ENCODE data around the gene GALC. TPM values are rescaled to one million over a fixed set of nuclear protein-coding genes. Genes with fewer than 3 reads are reported as not detected.
A peak's percentile ranks its signal among the peaks of the same experiment; 100 is the strongest.

GALC gene
- total RNA-seq, 3 donors from 2014 or later = 5.6 to 6.6 (median 5.7) TPM

- Mint-ChIP-seq H3K4me3 (no peak overlapping the region), H3K27me3 (ENCODE audit: low read depth) (no peaks in the 10 kb centered on the region), H3K9me3 (no peaks in the 10 kb centered on the region), H3K36me3 (ENCODE audit: insufficient read depth) (no peaks in the 10 kb centered on the region), H3K4me1 (ENCODE audit: low read depth) (peaks cover 40% of the 10 kb centered on the region)
- no peak for DNase-seq
- no peak for ATAC-seq
These were observed 5.5 kb upstream of the GALC start for GRCh38 chr14:87998482-87998881.

GRCh38 chr14:87996291-87996592, 3.3 kb upstream of the GALC start:
- H3K9me3 Mint-ChIP-seq = no peaks in the 10 kb centered on the region
- H3K27me3 Mint-ChIP-seq (ENCODE audit: low read depth) = no peaks in the 10 kb centered on the region
- peaks cover 48% of the 10 kb centered on the region for H3K4me1 Mint-ChIP-seq (ENCODE audit: low read depth)
- no peaks in the 10 kb centered on the region for H3K36me3 Mint-ChIP-seq (ENCODE audit: insufficient read depth)
- DNase-seq (no peak), ATAC-seq (no peak)
- H3K4me3 Mint-ChIP-seq = no peak overlapping the region

GRCh38 chr14:87995500-87996290, 2.7 kb upstream of the GALC start:
- H3K4me3 Mint-ChIP-seq = no peak overlapping the region
- ATAC-seq = no peak

DNA sequence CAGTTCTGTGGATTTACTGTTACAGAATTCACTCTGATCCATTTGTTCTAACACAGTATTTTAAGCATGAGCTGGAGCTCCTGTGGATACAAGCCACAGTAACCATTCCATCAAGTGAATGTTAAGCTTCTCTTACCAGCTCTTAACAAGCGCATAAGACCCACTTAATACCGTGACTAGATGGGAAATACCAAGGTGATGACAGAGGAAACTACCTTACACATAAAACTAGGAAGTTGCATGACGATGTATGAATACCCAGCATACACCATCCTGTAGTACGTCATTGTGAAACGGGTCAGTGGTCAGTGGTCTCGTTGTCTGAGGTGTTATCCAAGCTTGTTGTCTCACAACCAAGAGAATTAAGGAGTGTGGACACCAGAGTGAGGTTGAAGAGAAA, 2.0 kb upstream of the GALC start:
- H3K4me1 Mint-ChIP-seq (ENCODE audit: low read depth) = peaks cover 56% of the 10 kb centered on the region
- ATAC-seq = peak in 1 of 2 donors; percentile 6
- H3K9me3 Mint-ChIP-seq = no peaks in the 10 kb centered on the region
- no peaks in the 10 kb centered on the region for H3K27me3 Mint-ChIP-seq (ENCODE audit: low read depth)
- H3K4me3 Mint-ChIP-seq = peak overlapping the region; percentile 55
- DNase-seq = no peak
- no peaks in the 10 kb centered on the region for H3K36me3 Mint-ChIP-seq (ENCODE audit: insufficient read depth)

More at GRCh38 chr14:87995500-87996290, 2.7 kb upstream of the GALC start:
- H3K9me3 Mint-ChIP-seq = no peaks in the 10 kb centered on the region
- H3K36me3 Mint-ChIP-seq (ENCODE audit: insufficient read depth) = no peaks in the 10 kb centered on the region
- H3K27me3 Mint-ChIP-seq (ENCODE audit: low read depth) = no peaks in the 10 kb centered on the region
- no peak for DNase-seq
- peaks cover 52% of the 10 kb centered on the region for H3K4me1 Mint-ChIP-seq (ENCODE audit: low read depth)

- no peaks in the 10 kb centered on the region for H3K9me3 Mint-ChIP-seq
- peak overlapping the region; percentile 95 for H3K4me3 Mint-ChIP-seq
- no peaks in the 10 kb centered on the region for H3K27me3 Mint-ChIP-seq (ENCODE audit: low read depth)
- no peak for DNase-seq
- peaks cover 69% of the 10 kb centered on the region for H3K4me1 Mint-ChIP-seq (ENCODE audit: low read depth)
- H3K36me3 Mint-ChIP-seq (ENCODE audit: insufficient read depth) = peaks cover under 1% of the 10 kb centered on the region
- no peak for ATAC-seq
These were observed 650 bp downstream of the GALC start for GRCh38 chr14:87992346-87992717.

- no peaks in the 10 kb centered on the region for H3K27me3 Mint-ChIP-seq (ENCODE audit: low read depth)
- DNase-seq = no peak
- peak overlapping the region; percentile 20 for H3K4me3 Mint-ChIP-seq
- H3K36me3 Mint-ChIP-seq (ENCODE audit: insufficient read depth) = peaks cover 10% of the 10 kb centered on the region
- H3K9me3 Mint-ChIP-seq = no peaks in the 10 kb centered on the region
- no peak for ATAC-seq
- H3K4me1 Mint-ChIP-seq (ENCODE audit: low read depth) = peaks cover 62% of the 10 kb centered on the region
These were observed 2.3 kb downstream of the GALC start for GRCh38 chr14:87990682-87991081.

DNA sequence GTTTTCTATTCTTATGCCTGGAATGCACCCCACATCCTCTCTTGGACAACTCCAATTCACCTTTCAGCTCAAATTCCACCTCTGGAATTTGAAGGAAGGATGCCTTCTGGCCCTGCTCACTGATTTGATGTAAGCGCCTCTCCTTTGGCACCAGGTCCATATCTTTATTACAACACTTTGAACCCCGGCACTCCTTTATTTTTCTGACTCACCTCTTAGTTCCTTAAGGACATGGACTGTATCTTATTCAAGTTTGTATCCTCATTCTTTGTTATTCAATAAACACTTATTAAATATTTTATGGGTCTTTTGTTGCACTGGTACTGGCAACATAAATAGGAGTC, 3.1 kb downstream of the GALC start:
- H3K4me3 Mint-ChIP-seq = no peak overlapping the region
- no peak for DNase-seq
- H3K9me3 Mint-ChIP-seq = no peaks in the 10 kb centered on the region
- peaks cover 55% of the 10 kb centered on the region for H3K4me1 Mint-ChIP-seq (ENCODE audit: low read depth)
- ATAC-seq = no peak
- H3K36me3 Mint-ChIP-seq (ENCODE audit: insufficient read depth) = peaks cover 10% of the 10 kb centered on the region
- no peaks in the 10 kb centered on the region for H3K27me3 Mint-ChIP-seq (ENCODE audit: low read depth)

DNA sequence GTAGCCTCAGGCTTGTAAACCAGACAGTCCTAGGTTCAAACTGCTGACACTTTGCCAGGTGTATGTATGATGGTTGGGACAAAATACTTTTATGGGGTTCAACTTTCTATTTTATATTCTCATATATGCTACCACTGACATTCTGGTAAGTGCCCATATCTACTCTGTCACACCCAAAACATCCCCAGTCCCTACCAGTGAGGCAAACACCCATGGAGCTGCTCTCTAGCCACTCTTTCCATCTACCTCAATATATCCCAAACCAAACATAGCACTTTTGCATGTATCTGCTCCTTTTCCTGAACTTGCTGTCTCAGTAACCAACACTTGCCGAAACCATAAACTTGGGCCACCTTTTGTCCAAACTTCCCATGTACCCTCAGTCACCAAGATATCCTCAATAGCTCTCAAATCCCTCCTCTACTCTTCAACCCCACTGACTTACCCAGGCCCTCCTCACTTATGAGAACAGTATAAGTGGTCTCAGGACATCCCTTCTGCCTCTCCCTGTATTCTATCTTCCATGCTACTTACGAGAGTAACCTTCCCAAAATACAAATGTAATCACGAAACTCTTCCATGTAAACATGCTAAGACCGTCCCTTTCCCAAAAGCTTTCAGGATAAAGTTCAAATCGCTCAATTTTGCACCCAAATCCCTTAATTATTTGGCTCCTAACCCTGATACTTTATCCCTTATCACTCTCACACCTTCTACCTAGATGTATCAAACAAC, 3.6 kb downstream of the GALC start:
- H3K9me3 Mint-ChIP-seq = no peaks in the 10 kb centered on the region
- no peak for ATAC-seq
- peaks cover 50% of the 10 kb centered on the region for H3K4me1 Mint-ChIP-seq (ENCODE audit: low read depth)
- DNase-seq = no peak
- peaks cover 10% of the 10 kb centered on the region for H3K36me3 Mint-ChIP-seq (ENCODE audit: insufficient read depth)
- H3K4me3 Mint-ChIP-seq = no peak overlapping the region
- H3K27me3 Mint-ChIP-seq (ENCODE audit: low read depth) = no peaks in the 10 kb centered on the region

- no peaks in the 10 kb centered on the region for H3K27me3 Mint-ChIP-seq (ENCODE audit: low read depth)
These were observed 13.3 kb downstream of the GALC start for GRCh38 chr14:87979689-87980088.

GRCh38 chr14:87975636-87976035, 17.3 kb downstream of the GALC start:
- Mint-ChIP-seq H3K4me3 (no peak overlapping the region), H3K36me3 (ENCODE audit: insufficient read depth) (peaks cover 29% of the 10 kb centered on the region), H3K4me1 (ENCODE audit: low read depth) (peaks cover 3% of the 10 kb centered on the region), H3K27me3 (ENCODE audit: low read depth) (no peaks in the 10 kb centered on the region), H3K9me3 (no peaks in the 10 kb centered on the region)
- ATAC-seq (no peak), DNase-seq (no peak)

More at GRCh38 chr14:87979689-87980088, 13.3 kb downstream of the GALC start:
- DNase-seq (no peak), ATAC-seq (no peak)
- no peaks in the 10 kb centered on the region for H3K4me1 Mint-ChIP-seq (ENCODE audit: low read depth)
- peaks cover 33% of the 10 kb centered on the region for H3K36me3 Mint-ChIP-seq (ENCODE audit: insufficient read depth)
- H3K4me3 Mint-ChIP-seq = no peak overlapping the region
- no peaks in the 10 kb centered on the region for H3K9me3 Mint-ChIP-seq

DNA sequence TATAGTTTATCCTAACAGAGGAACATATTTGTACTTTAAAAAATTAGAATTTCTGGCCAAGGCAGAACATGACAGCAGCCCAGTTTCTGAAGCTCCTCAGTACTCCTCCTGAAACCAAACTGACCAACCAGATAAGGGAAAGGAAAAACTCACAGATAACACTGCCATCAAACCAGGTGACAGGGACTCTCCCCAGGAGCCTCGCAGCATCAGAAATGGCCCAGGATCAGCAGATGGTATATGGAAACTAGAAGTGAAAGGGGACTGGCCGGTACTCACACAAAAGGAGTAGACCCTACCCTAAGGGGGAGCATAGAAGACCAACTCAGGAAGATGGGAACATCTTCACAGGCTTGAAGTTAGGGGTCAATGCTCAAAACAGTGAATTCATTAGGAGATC, 22.0 kb downstream of the GALC start:
- no peaks in the 10 kb centered on the region for H3K27me3 Mint-ChIP-seq (ENCODE audit: low read depth)
- no peak overlapping the region for H3K4me3 Mint-ChIP-seq
- no peaks in the 10 kb centered on the region for H3K9me3 Mint-ChIP-seq
- peaks cover 26% of the 10 kb centered on the region for H3K36me3 Mint-ChIP-seq (ENCODE audit: insufficient read depth)
- no peak for DNase-seq
- peaks cover 3% of the 10 kb centered on the region for H3K4me1 Mint-ChIP-seq (ENCODE audit: low read depth)
- no peak for ATAC-seq

- DNase-seq = no peak
- H3K27me3 Mint-ChIP-seq (ENCODE audit: low read depth) = no peaks in the 10 kb centered on the region
- H3K36me3 Mint-ChIP-seq (ENCODE audit: insufficient read depth) = peaks cover 30% of the 10 kb centered on the region
- H3K9me3 Mint-ChIP-seq = no peaks in the 10 kb centered on the region
- H3K4me3 Mint-ChIP-seq = no peak overlapping the region
- peaks cover 4% of the 10 kb centered on the region for H3K4me1 Mint-ChIP-seq (ENCODE audit: low read depth)
- no peak for ATAC-seq
These were observed 25.5 kb downstream of the GALC start for GRCh38 chr14:87967496-87967895.

GRCh38 chr14:87966816-87967215, 26.2 kb downstream of the GALC start:
- Mint-ChIP-seq H3K4me1 (ENCODE audit: low read depth) (peaks cover 4% of the 10 kb centered on the region), H3K36me3 (ENCODE audit: insufficient read depth) (peaks cover 35% of the 10 kb centered on the region), H3K4me3 (no peak overlapping the region), H3K9me3 (no peaks in the 10 kb centered on the region), H3K27me3 (ENCODE audit: low read depth) (no peaks in the 10 kb centered on the region)
- ATAC-seq (no peak), DNase-seq (no peak)

DNA sequence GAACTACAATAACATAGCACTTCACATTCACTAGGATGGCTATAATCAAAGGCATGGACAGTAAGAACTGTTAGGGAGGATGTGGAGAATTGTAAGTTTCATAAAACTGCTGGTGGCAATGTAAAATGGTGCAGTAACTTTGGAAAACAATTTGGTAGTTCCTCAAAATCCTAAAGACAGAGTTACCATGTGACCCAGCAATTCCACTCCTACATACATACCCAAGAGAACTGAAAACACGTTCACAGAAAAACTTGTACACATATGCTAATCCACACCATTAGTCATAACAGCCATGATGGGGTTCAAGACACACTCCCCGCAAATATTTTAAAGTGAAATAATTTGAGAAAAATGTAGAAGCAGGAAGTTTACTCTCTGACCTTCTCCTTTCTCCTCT, 31.7 kb downstream of the GALC start:
- peaks cover 45% of the 10 kb centered on the region for H3K36me3 Mint-ChIP-seq (ENCODE audit: insufficient read depth)

More for the DNA sequence above, 31.7 kb downstream of the GALC start:
- Mint-ChIP-seq H3K9me3 (no peaks in the 10 kb centered on the region), H3K4me1 (ENCODE audit: low read depth) (peaks cover 28% of the 10 kb centered on the region), H3K27me3 (ENCODE audit: low read depth) (no peaks in the 10 kb centered on the region), H3K4me3 (no peak overlapping the region)
- no peak for ATAC-seq
- no peak for DNase-seq
